C4-2B (cell line): ENCODE results near the gene IFI16.

Source experiments
- ZFX ChIP-seq: fragments of 450-650 bp; IDR thresholded peaks from 2 replicates; pipeline ENCODE4 v1.6.1; 2017
- TF ChIP-seq, protein P1 (sequence below): fragments of 450-650 bp; conservative IDR thresholded peaks from 2 replicates; pipeline ENCODE4 v1.5.1; 2017; ENCODE audit warnings: mild to moderate bottlenecking

DNA sequence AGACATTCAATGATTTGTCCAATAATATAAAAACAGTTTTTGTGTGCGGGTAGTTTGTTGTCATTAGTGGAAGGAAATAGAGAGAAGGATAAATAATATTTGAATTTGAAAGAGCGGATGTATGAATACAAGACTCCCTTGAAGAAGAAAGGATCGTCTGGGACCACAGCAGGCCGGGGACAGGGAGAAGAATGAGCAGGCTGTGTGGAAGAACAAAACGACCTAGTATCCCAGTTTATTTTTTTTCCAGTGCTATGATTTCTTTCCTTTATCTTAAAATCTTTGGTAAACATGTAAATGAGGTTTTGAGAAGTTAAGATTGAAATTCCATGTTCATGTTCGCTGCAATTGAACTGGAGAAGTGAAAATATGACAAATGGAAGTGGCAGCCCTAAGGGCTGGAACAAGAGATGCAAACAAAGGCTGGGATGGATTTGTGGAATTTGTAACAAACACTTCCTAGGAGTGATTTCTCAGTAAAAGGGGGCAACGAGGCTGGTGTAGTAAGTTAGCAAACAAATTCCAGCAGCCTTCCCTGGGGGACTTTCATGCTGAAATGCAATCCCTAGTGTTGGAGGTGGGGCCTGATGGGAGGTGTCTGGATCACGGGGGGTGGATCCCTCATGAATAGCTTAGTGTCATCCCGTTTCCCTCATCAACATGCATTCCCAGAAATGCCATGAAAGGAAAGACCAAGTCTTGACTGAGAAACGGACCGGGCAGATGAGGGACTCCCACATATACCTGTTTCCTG is 10.2 kb upstream of the IFI16 start:
- TF ChIP-seq, protein P1, sequence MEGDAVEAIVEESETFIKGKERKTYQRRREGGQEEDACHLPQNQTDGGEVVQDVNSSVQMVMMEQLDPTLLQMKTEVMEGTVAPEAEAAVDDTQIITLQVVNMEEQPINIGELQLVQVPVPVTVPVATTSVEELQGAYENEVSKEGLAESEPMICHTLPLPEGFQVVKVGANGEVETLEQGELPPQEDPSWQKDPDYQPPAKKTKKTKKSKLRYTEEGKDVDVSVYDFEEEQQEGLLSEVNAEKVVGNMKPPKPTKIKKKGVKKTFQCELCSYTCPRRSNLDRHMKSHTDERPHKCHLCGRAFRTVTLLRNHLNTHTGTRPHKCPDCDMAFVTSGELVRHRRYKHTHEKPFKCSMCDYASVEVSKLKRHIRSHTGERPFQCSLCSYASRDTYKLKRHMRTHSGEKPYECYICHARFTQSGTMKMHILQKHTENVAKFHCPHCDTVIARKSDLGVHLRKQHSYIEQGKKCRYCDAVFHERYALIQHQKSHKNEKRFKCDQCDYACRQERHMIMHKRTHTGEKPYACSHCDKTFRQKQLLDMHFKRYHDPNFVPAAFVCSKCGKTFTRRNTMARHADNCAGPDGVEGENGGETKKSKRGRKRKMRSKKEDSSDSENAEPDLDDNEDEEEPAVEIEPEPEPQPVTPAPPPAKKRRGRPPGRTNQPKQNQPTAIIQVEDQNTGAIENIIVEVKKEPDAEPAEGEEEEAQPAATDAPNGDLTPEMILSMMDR = no peak
- TF ChIP-seq ZFX = no peak
